Neural progenitor cell (in vitro differentiated cells): Measurements from ENCODE around the gene PTPRT. TPM values are rescaled to one million over a fixed set of nuclear protein-coding genes. Genes with fewer than 3 reads are reported as not detected.

ENCODE experiments used
- DNase-seq: peaks from one replicate; pipeline ENCODE4 v3.0.0-alpha.2; 2016; ENCODE audit warnings: low spot score
- H2AFZ ChIP-seq: fragments of 200-600 bp; sonication (generic); replicated peaks from 2 replicates; pipeline ENCODE4 v1.6.1; 2016; ENCODE audit warnings: antibody characterized with exemption
- H3F3A ChIP-seq: fragments of 200-600 bp; sonication (generic); 2 replicates; pipeline ENCODE4 v1.6.1; 2016; ENCODE audit warnings: antibody characterized with exemption, low read depth
- H3K27ac ChIP-seq: fragments of 200-600 bp; sonication (generic); 2 replicates; pipeline ENCODE4 v1.5.1; 2016; ENCODE audit warnings: mild to moderate bottlenecking
- H3K27me3 ChIP-seq: fragments of 200-600 bp; sonication (generic); 2 replicates; pipeline ENCODE4 v1.6.1; 2016; ENCODE audit warnings: mild to moderate bottlenecking, moderate library complexity
- H3K36me3 ChIP-seq: fragments of 200-600 bp; sonication (generic); 2 replicates; pipeline ENCODE4 v1.5.1; 2016
- H3K4me1 ChIP-seq: fragments of 200-600 bp; sonication (generic); 2 replicates; pipeline ENCODE4 v1.6.1; 2016; ENCODE audit warnings: mixed run types
- H3K4me2 ChIP-seq: fragments of 200-600 bp; sonication (generic); 2 replicates; pipeline ENCODE4 v1.6.1; 2016
- H3K4me3 ChIP-seq: fragments of 200-600 bp; sonication (generic); 2 replicates; pipeline ENCODE4 v1.5.1; 2016
- H3K79me2 ChIP-seq: fragments of 200-600 bp; sonication (generic); 2 replicates; pipeline ENCODE4 v1.6.1; 2016; ENCODE audit warnings: low read depth
- H3K9ac ChIP-seq: fragments of 200-600 bp; sonication (generic); 2 replicates; pipeline ENCODE4 v1.6.1; 2016
- H3K9me3 ChIP-seq: fragments of 200-600 bp; sonication (generic); 2 replicates; pipeline ENCODE4 v1.5.1; 2016; ENCODE audit warnings: low read depth
- H4K20me1 ChIP-seq: fragments of 200-600 bp; sonication (generic); 2 replicates; pipeline ENCODE4 v1.6.1; 2016; ENCODE audit warnings: low read depth
- H3K27ac Mint-ChIP-seq: 3 replicates; pipeline ENCODE4 v1.8.0; 2021; ENCODE audit warnings: mixed read lengths
- H3K27me3 Mint-ChIP-seq: 2 replicates; pipeline ENCODE4 v1.8.0; 2022; ENCODE audit warnings: low read depth, mild to moderate bottlenecking, inconsistent platforms, moderate library complexity, mixed read lengths; ENCODE audit not compliant: insufficient read depth
- H3K36me3 Mint-ChIP-seq: 3 replicates; pipeline ENCODE4 v1.8.0; 2021; ENCODE audit warnings: mixed read lengths
- H3K4me1 Mint-ChIP-seq: 3 replicates; pipeline ENCODE4 v1.8.0; 2021; ENCODE audit warnings: mixed read lengths
- H3K4me3 Mint-ChIP-seq: 3 replicates; pipeline ENCODE4 v1.8.0; 2021; ENCODE audit warnings: mild to moderate bottlenecking, moderate library complexity, mixed read lengths
- H3K9me3 Mint-ChIP-seq: 3 replicates; pipeline ENCODE4 v1.8.0; 2020; ENCODE audit warnings: mixed read lengths
- CTCF ChIP-seq: fragments of 200-600 bp; sonication (generic); IDR thresholded peaks from 2 replicates; pipeline ENCODE4 v1.5.1; 2017; ENCODE audit warnings: antibody characterized with exemption, mild to moderate bottlenecking
- EZH2 ChIP-seq: fragments of 200-600 bp; sonication (generic); IDR thresholded peaks from 2 replicates; pipeline ENCODE4 v1.6.1; 2017; ENCODE audit warnings: antibody characterized with exemption, mild to moderate bottlenecking, moderate library complexity
- EZH2phosphoT487 ChIP-seq: fragments of 200-600 bp; sonication (generic); IDR thresholded peaks from 2 replicates; pipeline ENCODE4 v1.6.1; 2017; ENCODE audit warnings: antibody characterized with exemption
- total RNA-seq: library from RNA; depleted of rRNA; stranded (reverse); fragments of >200 nt; gene quantifications from 2 replicates; pipeline ENCODE4 v1.2.3, GENCODE V29; 2015; ENCODE audit warnings: low replicate concordance

The PTPRT gene
- total RNA-seq, 1 donor from 2014 or later, result 1.1 TPM

- Mint-ChIP-seq H3K4me3 (no peak overlapping the region), H3K27me3 (no peaks in the 10 kb centered on the region), H3K27ac (no peak overlapping the region), H3K9me3 (no peaks in the 10 kb centered on the region), H3K4me1 (peaks cover 6% of the 10 kb centered on the region), H3K36me3 (no peaks in the 10 kb centered on the region)
- DNase-seq, result no peak
- no peak overlapping the region for H3K4me2 ChIP-seq
- H3K4me3 ChIP-seq, result no peak overlapping the region
- no peaks in the 10 kb centered on the region for H3K4me1 ChIP-seq
- no peak overlapping the region for H3K9ac ChIP-seq
- H2AFZ ChIP-seq, result no peak overlapping the region
- H3K27me3 ChIP-seq, result no peaks in the 10 kb centered on the region
- H3F3A ChIP-seq, result no peaks in the 10 kb centered on the region
- H3K36me3 ChIP-seq, result no peaks in the 10 kb centered on the region
- TF ChIP-seq EZH2, result no peak
- no peak for TF ChIP-seq CTCF
- no peak for TF ChIP-seq EZH2phosphoT487
- H3K79me2 ChIP-seq, result no peaks in the 10 kb centered on the region
- H4K20me1 ChIP-seq, result no peaks in the 10 kb centered on the region
- no peak overlapping the region for H3K27ac ChIP-seq
- H3K9me3 ChIP-seq, result no peaks in the 10 kb centered on the region
Measured at GRCh38 chr20:42093542-42094440, 1095.9 kb downstream of the PTPRT start.

- no peaks in the 10 kb centered on the region for H3K4me1 ChIP-seq
- Mint-ChIP-seq H3K9me3 (no peaks in the 10 kb centered on the region), H3K27me3 (no peaks in the 10 kb centered on the region), H3K27ac (no peak overlapping the region), H3K36me3 (no peaks in the 10 kb centered on the region), H3K4me1 (peaks cover 6% of the 10 kb centered on the region), H3K4me3 (no peak overlapping the region)
- no peak for TF ChIP-seq EZH2
- no peak for TF ChIP-seq CTCF
- no peak for TF ChIP-seq EZH2phosphoT487
- no peak for DNase-seq
- H3K4me2 ChIP-seq, result no peak overlapping the region
- no peaks in the 10 kb centered on the region for H3K79me2 ChIP-seq
- H3K9ac ChIP-seq, result no peak overlapping the region
- no peaks in the 10 kb centered on the region for H3F3A ChIP-seq
- H3K9me3 ChIP-seq, result no peaks in the 10 kb centered on the region
- H3K36me3 ChIP-seq, result no peaks in the 10 kb centered on the region
- H3K27me3 ChIP-seq, result no peaks in the 10 kb centered on the region
- no peak overlapping the region for H3K4me3 ChIP-seq
- no peak overlapping the region for H3K27ac ChIP-seq
- H2AFZ ChIP-seq, result no peak overlapping the region
- H4K20me1 ChIP-seq, result no peaks in the 10 kb centered on the region
Measured at GRCh38 chr20:42093041-42093440, 1096.7 kb downstream of the PTPRT start.

- Histone ChIP-seq H4K20me1 (no peaks in the 10 kb centered on the region), H3K4me1 (no peaks in the 10 kb centered on the region), H3K9ac (no peak overlapping the region), H3F3A (no peaks in the 10 kb centered on the region), H3K79me2 (no peaks in the 10 kb centered on the region), H3K27me3 (no peaks in the 10 kb centered on the region), H3K9me3 (no peaks in the 10 kb centered on the region), H2AFZ (no peak overlapping the region), H3K4me2 (no peak overlapping the region), H3K4me3 (no peak overlapping the region), H3K36me3 (no peaks in the 10 kb centered on the region), H3K27ac (no peak overlapping the region)
- H3K4me1 Mint-ChIP-seq, result no peaks in the 10 kb centered on the region
- no peak for DNase-seq
- no peaks in the 10 kb centered on the region for H3K9me3 Mint-ChIP-seq
- H3K27ac Mint-ChIP-seq, result no peak overlapping the region
- H3K36me3 Mint-ChIP-seq, result no peaks in the 10 kb centered on the region
- H3K4me3 Mint-ChIP-seq, result no peak overlapping the region
- peaks cover 8% of the 10 kb centered on the region for H3K27me3 Mint-ChIP-seq
- TF ChIP-seq EZH2phosphoT487 (no peak), CTCF (no peak), EZH2 (no peak)
Measured at GRCh38 chr20:42085366-42085765, 1104.3 kb downstream of the PTPRT start.
